GM11168 (cell line): ENCODE results near the gene SLC32A1.

Source experiments
- in situ Hi-C: fragments of 300-500 bp; cut with MboI; formaldehyde crosslinking; loops from one replicate; pipeline ENCODE4 v1.12.0; 2022; ENCODE audit warnings: low sequenced_read_pairs; ENCODE audit not compliant: unreplicated experiment

Gene SLC32A1

DNA sequence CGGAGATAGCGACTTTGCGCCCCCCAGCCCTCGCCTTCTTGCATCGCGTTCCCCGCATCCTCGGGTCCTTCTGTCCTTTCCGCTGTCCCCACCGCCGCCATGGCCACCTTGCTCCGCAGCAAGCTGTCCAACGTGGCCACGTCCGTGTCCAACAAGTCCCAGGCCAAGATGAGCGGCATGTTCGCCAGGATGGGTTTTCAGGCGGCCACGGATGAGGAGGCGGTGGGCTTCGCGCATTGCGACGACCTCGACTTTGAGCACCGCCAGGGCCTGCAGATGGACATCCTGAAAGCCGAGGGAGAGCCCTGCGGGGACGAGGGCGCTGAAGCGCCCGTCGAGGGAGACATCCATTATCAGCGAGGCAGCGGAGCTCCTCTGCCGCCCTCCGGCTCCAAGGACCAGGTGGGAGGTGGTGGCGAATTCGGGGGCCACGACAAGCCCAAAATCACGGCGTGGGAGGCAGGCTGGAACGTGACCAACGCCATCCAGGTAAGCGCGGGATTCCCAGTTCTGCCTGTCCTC lies 401 bp downstream of the SLC32A1 start:
- in situ Hi-C loops, result no loop called here

DNA sequence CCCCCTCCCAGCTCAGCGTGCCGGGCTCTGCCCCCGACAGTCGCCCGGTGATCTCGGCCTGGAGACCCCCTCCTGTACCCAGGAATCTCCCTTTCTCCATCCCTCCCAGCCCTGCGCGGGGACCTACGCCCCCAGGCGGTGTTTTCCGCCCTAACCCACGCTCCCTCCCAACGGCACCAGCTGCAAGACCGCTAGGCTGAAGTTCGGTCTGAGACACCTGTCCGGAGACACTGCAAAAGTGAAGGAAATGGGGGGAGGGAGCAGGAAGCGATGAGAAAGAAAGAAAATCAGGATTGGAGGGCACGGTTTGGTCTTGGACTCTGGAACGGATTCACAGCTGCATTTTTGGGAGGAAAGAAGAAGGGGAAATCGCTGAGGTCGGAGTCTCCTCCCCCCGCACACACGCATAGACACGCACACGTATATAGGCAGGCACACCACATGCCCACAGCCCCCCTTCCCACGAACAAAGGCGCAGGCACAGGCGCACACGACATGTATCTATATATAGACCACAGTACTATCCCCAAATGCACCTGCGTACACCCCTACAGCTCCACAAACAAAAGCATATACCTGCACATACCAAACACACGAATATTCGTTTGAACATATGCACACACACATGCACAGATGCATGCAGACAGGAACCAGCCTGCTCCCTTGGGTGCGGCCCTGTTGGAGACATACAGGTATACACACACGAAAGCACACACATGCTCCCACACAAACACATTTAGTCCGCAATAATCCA lies 1.0 kb downstream of the SLC32A1 start:
- in situ Hi-C loops, result no loop called here

DNA sequence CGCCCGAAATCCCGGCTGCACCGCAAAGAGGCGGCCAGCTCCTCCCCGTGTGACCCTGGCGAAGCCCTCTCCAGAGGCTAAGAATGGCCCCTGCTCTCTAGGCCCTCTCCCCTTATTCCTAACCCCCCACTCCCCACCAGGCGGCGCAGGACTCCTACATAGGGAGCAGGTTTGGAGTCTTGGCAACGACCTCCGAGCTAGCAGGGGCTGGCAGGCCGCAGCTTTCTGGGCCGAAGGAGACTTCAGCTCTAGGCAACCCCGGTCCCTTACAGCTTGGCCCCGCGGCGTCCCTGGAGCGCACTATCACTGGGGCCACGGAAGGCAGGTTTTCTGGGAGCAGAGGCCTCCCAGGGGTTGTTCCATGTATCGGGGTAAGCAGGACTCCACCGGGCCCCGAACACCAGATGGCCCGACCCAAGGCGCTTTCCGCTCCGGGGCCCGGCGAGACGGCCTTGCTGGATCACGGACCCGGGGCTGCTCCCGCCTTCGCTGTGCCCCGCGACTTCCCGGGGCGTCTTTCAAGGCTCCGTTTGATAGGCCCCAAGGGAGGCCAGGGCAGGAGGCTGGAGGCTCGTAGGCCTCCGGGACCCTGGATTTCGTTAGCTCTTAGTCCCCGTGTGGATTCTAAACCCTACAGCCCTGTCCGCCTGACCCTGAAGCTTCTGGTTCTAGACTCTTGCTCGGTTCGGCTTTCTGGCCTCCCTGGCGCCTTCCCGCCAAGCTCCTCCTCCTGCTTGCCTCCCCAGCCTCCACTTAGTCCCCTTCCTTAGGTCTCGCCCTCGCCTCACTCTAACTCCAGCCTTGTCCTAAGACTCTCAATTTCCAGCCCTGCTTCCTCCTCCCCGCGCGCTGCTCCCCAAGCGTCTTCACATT lies 1.9 kb downstream of the SLC32A1 start:
- in situ Hi-C loops, result no loop called here

DNA sequence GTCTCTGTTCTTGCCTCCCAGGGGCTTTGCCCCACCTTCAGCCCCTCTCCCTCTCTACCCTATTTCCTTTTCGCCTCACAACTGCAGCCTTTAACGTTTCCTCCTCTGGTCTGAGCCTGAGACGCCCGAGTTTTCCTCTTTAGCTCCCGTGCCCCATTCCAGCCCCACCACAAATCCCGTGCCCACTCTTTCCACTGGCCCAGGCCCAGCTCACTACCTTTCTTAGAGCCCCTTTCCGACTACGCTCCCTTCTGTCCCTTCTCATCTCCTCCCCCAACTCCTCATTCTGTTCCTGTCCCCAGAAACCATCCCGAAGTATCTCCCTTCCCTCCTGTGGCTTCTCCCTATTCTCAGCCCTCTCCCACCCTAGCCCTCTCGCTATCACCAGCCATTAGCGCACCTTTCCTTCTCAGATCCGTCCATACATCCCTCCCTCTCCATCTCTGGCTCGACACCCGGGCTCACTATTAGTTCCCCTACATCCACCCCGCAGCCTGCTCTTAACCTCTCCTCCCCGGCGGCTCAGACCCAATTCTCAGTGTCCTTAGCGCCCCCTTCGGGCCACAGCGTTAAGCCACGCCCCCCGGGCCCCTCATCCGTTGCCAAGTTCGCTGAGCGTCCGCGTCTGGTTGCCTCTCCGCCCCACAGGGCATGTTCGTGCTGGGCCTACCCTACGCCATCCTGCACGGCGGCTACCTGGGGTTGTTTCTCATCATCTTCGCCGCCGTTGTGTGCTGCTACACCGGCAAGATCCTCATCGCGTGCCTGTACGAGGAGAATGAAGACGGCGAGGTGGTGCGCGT lies 2.7 kb downstream of the SLC32A1 start:
- in situ Hi-C loops, result no loop called here

DNA sequence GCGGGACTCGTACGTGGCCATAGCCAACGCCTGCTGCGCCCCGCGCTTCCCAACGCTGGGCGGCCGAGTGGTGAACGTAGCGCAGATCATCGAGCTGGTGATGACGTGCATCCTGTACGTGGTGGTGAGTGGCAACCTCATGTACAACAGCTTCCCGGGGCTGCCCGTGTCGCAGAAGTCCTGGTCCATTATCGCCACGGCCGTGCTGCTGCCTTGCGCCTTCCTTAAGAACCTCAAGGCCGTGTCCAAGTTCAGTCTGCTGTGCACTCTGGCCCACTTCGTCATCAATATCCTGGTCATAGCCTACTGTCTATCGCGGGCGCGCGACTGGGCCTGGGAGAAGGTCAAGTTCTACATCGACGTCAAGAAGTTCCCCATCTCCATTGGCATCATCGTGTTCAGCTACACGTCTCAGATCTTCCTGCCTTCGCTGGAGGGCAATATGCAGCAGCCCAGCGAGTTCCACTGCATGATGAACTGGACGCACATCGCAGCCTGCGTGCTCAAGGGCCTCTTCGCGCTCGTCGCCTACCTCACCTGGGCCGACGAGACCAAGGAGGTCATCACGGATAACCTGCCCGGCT lies 3.4 kb downstream of the SLC32A1 start:
- in situ Hi-C loops, result no loop called here

DNA sequence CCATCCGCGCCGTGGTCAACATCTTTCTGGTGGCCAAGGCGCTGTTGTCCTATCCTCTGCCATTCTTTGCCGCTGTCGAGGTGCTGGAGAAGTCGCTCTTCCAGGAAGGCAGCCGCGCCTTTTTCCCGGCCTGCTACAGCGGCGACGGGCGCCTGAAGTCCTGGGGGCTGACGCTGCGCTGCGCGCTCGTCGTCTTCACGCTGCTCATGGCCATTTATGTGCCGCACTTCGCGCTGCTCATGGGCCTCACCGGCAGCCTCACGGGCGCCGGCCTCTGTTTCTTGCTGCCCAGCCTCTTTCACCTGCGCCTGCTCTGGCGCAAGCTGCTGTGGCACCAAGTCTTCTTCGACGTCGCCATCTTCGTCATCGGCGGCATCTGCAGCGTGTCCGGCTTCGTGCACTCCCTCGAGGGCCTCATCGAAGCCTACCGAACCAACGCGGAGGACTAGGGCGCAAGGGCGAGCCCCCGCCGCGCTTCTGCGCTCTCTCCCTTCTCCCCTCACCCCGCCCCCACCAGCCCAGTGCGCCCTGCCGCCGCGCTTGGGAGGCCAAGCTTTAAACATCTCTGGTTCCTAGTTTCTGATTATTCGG lies 4.0 kb downstream of the SLC32A1 start:
- in situ Hi-C loops, result no loop called here

DNA sequence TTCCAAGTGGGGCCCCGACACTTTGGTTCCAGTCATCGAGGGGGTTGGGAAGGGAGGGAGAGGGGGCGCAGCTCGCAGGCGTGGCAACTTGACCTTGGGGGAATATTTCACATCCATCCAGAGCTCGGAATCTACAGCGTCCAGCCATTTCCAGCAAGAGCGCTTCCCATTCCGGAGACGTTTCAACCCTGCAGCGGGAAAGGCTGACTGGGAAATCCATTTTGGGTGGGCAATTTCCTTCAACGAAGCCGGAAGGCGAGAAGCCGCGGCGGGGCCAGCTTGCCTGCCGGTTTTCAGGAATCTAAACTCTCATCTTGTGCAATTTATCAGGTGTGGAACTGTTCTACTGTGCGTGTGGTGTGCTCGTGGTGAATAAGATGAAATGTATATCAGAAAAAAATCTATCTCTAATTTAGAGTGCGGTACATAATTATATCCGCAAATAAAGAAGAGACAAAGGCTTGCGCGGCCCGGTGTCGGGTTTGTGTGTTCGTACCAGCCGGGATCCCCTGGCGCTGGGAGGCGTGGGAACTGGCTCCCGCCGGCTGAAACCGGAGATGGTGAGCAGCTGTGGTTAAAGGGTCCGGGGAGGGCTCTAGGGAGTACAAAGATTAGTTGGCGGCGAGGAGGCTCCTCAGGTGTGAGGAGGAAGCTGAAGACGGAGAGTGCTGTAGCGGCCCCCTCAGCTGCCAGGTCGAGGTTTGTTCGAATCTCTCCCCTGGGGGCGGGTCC lies 4.8 kb downstream of the SLC32A1 start:
- in situ Hi-C loops, result no loop called here

DNA sequence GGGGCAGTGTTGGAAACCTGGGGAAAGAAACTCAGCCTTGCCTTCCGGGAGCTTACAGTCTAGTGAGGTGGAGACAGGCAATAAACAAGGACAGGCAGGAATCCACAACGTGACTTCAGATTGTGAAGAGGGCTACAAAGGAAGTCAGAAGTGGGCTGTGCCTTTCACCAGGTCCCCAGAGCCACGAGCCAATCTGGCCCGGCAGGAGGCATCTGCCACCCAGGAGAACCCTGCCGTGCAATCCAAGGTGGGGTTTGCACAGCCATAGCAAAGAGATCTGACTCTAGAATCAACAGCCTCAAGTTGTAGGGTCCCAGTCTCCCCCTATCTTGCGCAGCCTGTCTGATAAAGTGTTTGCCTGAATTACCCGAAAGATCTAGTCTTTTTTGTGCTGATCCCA lies 5.5 kb downstream of the SLC32A1 start:
- in situ Hi-C loops, result no loop called here

DNA sequence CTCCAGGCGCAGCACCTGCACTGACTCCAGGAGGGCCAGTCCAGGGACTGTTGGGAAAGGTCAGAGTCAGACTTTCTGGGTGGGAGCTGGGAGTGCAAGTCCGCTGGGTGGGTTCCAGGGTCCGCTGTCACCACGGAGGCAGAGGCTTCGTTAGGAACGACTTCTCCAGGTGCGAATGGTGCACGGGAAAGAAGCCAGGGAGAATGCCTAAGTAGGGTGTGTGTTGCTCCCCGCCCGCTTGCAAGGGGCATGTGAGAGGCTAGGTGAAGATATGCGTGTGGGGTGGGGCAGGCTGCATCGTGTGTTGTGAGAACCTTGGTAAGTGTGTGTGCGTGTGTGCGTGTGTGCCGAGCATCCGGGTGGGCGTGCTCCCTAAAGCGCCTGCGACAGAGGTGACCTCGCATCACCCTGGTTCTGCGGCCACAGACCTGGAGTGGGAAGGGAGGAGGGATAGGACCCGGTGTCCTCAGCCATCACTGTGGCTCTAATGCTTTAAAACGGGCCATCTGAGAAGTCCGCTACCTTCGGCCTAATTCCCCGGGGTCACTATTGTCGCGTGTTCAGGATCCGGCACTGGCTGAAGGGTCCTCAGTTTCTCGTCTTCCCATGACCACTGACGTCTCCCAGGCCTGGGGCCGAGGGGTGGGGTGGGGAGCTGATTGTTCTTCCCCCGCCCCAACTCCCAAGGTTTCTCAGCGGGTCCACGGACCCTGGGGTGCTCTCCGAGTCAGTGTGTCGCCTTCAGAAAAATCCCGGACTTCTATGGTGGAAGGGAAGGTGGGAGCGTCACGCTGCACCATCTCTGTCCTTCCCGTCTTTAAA lies 6.1 kb downstream of the SLC32A1 start:
- in situ Hi-C loops, result no loop called here

DNA sequence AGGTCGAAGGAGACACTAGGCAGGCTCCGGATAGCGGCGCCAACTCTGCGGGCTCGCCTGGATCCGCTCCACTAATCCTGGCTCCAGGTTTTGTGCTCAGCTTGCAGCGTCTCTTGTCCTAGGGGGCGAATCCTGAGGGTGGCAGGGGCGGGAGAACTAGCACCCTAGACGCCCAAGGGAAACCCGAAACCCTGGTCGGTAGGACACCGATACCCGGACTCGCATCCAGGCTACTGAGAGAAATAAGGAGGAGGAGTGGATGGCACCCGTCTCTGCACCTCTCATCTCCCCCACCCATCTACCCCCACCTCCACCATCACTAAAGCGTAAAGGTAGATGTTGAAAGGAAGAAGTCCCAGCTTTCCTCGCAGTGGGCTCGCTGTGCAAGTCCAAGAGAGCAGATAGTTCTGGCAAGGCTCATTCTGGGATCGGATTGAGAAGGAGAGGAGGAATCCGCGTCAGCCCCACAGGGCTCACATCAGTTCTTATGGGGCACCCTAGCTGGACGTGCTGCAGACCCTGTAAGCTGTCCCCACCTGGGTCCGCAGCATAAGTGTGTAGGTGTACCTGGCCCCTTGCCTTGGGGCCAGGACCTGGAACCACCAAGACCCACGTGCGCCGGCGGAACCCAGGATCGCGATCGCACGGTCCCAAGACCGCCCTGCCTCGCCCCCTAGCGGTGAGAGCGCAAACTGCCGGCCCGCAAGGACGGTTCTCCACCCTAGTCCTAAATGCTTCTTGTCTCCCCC lies 6.9 kb downstream of the SLC32A1 start:
- in situ Hi-C loops, result no loop called here

DNA sequence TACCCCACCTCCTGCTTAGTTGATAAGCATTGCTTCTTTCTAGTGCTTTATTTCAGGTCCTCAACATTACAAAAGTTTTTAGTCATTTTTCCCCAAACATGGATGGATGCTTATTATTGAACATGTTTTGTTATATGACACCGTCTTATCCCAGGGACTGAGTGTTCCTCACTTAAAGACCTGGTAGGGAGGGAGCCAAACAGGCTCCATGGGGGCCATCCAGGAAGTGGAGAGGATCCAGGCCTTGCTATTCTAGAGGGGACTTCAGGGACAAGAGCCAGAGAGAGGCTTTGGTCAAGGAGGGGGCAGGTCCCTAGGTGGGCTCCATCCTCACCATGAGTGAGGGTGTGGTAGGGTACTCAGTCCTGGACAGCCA lies 7.4 kb downstream of the SLC32A1 start:
- in situ Hi-C loops, result no loop called here

DNA sequence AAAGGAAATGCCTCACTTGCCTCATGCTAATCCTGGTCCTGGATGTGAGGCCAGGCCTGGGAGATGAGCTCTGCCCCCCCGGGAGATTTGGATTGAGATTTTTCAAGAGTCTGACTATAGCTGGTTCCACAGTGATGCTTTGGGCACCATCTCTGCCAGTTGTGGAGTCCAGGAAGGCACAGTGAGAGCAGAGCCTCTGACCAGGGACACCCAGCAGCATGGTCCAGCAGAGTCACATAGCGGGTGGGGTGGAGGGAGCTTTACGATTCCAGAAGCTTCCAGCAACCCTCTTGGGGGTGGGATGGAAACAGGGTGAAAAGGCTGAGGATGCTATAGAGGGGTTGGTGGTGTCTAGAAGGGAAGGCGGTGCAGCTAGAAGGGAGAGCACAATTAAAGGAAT lies 8.7 kb downstream of the SLC32A1 start:
- in situ Hi-C loops, result no loop called here

DNA sequence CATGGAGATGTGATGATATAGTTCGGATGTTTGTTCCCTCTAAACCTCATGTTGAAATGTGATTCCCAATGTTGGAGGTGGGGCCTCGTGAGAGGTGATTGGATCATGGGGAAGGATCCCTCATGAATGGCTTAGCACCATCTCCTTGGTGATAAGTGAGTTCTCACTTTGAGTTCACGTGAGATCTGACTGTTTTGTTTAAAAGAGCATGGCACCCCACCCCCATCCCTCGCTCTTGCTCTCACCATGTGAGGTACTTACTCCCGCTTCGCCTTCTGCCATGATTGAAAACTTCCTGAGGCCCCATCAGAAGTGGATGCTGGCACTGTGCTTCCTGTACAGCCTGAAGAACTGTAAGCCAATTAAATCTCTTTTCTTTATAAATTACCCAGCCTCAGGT lies 10.9 kb downstream of the SLC32A1 start:
- in situ Hi-C loops, result no loop called here

DNA sequence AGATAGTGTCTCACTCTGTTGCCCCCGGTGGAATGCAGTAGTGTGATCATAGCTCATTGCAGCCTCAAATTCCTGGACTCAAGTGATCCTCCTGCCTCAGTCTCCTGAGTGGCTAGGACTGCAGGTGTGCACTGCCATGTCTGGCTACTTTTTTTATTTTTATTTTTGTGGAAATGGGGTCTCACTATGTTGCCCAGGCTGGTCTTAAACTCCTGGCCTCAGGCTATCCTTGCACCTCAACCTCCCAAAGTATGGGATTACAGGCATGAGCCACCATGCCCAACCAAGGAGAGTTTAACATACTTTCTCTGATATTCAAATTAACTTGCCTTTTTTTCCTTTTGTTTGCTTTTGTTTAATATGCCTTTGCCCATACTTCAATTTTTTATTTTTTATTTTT lies 13.6 kb downstream of the SLC32A1 start:
- in situ Hi-C loops, result no loop called here

DNA sequence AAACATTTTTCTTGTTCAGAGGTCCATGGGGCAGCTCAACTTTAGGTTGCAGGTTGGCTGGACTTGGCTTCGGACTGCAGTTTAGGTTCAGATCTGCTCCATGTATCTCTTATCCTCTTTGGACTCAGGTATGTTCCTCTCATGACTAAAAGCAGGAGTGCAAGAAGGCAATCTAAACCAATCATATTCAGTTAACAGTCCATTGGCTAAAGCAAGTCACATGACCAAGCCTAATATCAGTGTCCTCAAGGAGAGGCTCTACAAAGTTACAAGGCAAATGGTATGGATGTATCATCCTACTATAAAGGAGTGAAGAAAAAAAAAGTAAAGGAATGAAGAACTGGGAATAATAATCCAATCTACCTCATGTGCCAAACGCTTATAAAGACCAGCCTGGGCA lies 21.5 kb downstream of the SLC32A1 start:
- in situ Hi-C loops, result no loop called here

DNA sequence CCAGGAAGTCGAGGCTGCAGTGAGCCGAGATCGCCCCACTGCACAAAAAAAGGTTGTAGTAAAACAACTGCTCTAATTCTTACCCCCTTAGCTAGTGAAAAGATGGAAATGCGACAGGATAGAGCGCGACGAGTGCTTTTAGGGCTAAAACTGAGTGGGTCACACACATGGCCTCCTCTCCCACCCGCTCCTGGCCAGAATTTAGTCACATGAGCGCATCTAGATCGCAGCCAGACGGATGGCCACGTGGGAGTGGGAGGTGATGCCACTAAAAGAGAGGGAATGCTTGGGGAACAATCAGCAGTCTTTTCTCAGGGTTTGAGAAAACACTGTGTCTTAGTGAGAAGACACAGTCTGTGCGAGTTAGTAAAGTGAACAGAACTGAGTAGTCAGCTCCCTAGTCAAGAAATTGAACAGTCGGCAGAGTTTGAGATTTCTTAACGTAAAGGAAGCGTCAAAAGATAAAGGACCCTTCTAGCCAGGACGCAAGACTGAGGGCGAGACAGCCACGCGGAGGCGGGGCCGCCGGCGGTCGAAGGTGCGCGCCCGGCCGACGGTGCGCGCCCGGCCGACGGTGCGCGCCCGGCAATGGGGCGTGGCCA lies 23.3 kb downstream of the SLC32A1 start:
- in situ Hi-C loops, result no loop called here

DNA sequence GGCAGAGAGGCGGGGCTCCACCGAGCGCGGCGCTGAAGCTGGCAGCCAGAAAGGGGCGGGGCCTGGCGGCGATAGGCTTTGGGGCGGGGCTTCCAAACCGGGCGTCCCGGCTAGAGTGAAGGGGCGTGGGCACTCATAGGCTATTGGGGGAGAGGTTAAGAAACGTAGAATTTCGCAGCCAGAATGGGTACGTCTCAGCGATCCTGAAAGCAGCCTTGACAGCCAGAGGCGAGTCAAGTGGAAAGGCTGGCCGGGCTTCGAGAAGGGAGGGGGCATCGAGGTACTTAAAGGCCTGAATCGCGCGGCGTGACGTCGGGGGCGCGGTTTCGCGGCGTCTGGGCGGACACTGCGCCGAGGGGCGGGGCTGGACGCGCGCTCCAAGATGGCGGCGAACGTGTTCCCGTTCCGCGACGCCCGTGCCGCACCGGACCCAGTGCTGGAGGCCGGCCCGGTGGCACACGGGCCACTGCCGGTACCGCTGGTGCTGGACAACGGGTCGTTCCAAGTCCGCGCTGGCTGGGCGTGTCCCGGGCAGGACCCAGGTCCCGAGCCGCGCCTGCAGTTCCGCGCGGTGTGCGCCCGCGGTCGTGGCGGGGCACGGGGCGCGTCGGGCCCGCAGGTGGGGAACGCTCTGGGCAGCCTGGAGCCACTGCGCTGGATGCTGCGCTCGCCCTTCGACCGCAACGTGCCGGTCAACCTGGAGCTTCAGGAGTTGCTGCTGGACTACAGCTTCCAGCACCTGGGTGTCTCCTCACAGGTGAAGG lies 24.0 kb downstream of the SLC32A1 start, which contains the start of gene ACTR5:
Gene ACTR5, plus strand, starts transcription at position 364 of the 764 bp plus-strand sequence. Its CDS starts 19 bp downstream, at position 383.
- in situ Hi-C loops, result no loop called here
